ENCODE measurements around the gene MARS1.
A peak's percentile ranks its signal among the peaks of the same experiment; 100 is the strongest.

The MARS1 gene

DNA sequence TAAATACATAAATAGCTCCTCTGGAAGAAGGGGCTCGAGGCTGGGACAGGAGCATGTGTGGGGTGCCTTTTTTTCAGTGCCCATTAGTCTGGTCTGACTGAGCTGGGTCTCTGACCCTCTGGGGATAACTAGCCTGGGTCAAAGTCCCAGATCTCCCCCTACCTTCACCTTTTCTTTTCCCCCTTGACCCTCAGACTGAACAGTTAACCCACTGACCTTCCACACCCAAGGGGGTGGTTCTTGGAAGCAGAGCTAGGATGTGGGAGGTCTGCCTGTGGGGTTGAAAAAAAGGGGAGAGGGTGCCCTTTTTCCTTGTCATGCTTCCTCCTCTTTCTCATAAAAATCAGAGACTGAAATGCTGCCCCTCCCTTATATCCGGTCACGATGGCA, 29.2 kb upstream of the MARS1 start:
- DNase-seq: no peak

DNA sequence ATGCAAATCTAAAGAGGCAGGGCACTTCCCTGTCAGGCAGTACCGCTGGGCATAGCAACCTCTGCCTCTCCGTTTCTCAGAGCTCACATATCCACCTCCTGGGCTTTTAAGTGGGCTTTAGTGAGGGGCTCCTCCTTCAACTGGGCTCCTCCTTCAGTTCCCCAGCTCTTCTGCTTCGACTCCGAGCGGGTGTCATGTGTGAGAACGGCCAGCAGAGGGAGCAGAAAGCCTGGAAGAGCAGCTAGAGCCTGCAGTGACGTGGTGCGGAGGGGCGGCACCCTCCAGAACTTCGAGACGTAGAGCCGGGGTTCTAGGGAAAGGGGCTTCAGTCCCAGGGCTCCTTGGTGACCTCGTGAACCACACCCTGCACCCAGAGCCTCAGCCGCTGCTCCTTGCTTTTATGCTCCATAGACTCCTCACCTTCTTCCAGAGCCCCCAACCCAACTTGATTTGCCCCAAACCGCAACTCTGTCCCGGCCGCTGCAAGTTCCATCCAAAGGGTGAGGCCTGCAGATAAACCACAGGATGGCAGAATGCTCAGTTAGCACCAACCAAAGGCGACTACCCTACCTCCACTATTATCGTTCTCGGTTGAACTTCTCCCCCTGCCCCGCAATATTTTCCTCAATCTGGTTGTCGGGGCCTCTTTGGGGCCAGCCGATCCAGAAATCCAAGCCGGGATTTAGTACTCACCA, 28.7 kb upstream of the MARS1 start:
- DNase-seq: peak; percentile 95 to 96

DNA sequence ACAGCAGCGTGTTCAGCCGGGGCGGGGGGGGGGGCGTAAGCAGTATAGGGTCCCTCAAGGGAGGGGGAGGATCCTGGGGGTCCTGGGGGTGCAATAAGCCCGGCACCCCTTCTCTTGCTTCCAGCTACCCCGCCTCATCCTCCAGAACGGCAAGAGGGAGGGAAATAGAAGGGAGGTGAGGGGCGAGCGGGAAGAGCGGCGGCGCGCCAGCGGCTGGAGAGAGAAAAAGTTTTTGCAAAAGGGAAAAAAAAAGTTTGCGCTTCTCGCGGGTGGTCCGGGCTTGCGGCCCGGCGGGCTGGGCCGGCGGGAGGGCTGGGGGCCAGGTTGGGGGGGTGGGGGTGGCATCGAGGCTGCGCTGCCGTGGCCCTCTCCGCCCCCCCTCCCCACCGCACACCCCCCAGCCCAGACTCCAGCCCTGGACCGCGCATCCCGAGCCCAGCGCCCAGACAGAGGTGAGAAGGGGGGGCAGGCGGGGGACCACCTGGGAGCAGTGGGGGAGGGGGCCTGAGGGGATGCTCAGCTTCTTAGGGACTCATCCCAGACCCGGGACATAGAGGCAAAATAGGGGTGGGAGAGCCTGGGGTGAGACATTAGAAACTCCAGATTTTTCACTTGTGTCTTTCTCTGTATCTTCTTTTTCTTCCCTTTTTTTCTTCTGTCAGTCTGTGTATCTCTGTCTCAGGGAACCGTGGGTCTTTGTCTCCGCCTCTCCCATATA, 28.0 kb upstream of the MARS1 start, which contains the start of gene GLI1:
Gene GLI1, plus strand, starts transcription at position 36 of the 718 bp plus-strand sequence. CDS start 3,907 bp downstream, outside the sequence.
- DNase-seq: no peak

DNA sequence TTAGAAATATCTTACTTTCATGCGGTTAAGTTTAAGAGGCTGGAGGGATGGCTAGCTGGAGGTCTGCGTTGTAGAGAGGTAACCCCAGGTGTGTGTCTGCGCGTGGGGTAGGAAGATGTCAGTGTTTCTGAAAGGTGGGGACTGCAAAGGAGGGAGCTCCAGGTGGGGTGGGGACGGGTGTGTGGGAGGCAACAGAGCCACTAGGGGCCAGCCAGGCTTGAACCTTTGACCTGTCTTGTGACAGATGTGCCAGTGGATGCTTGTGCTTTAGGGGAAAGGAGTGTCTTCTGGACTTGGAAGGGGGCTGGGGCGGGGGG, 27.4 kb upstream of the MARS1 start:
- no peak for DNase-seq

DNA sequence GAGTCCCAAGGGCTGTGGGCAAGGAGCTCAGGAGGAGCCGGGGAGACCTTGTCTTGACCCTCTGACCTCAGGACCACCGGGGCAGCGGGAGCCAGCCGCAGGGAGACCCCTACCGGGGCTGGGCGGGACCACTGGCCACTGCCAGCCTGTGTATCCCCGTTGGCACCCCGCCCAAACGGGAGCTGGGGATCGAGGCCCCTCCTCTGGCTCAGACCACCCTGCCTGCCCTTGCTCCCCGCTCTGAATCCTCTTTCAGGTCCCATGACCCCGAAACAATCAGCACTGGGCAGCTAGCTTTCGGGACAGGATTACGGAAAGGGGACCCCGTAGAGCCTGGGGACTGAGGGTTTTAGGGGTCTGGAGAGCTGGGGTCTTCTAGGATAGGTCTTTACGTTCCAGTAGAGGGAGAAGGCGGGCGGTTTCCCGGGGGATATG, 27.0 kb upstream of the MARS1 start:
- DNase-seq: no peak

DNA sequence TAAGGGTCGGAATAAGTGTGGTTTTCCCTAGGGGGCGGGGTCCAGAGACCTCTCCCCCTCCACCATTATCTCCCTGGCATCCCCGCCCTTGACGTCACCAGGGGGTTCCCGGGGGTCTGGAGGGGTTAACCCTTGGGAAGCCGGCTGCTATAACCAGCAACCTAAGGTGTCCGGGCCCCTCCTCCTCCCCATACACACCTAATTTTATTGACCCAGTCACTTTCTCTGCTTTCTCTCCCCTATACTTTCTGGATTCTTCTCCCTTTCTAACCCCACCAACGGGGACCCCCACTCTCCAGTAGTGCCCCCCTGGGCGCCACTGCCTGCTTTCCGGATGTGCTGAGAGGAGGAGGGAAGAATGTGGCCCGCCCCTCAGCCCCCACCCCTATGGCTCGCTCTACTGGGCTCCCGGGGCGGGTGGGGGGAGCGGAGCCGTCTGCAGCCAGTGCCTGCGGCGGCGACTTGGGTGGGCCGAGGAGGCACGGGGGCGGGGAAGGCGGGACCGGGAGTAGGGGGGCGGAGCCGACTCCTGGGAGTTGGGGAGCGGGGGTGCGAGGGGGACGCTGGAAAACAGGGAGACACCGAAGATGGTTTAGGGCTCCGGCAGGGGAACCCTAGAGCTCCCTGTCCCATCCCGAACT, 26.5 kb upstream of the MARS1 start:
- DNase-seq: peak; percentile 37 to 67

DNA sequence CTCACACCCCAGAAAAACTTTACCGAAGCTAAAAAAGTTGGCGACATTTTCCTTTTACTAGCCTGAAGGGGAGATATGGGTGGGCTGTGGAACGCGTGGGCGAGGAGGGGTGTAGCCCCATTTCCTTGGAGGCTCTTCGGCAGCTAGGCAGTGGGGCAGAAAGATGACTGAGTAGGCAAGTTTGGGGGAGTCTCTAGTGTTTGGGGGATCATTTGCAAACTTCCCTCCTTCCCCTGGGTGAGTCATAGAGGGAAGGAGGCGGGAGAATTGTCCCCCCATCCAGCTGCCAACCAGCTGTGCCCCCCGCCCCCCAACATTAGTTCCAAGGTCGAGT, 26.0 kb upstream of the MARS1 start:
- DNase-seq: no peak

DNA sequence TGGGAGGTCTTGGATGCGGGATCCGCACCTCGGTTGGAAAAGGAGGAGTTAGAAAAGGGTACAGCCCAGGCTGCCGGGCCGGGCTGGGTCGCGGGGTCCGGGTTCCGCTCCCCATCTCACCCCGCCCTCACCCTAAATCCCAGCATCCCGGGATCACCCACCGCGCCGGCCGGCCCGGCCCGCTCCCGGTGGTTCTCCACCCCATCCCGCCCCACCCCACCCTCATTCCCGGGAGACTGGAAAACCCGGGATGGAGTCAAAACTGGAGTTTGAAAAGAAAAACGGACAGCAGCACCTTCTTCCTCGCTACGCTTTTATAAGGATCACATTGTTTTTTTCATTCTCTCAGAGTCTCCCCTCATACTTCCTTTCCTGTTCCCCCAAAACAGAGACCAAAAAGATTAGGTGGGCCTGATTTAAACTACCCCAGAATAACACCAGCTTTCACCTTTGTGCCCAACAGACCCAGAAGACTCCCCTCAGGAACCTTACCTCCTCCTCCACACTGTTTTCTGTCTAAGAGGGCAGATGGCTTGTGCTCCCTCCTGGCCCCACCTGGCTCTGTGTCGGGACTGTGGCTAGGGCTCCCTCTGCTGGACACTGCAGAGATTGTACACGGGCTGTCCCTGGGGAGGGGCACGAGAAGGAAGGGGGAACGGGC, 25.5 kb upstream of the MARS1 start:
- DNase-seq: peak; percentile 90 to 92

DNA sequence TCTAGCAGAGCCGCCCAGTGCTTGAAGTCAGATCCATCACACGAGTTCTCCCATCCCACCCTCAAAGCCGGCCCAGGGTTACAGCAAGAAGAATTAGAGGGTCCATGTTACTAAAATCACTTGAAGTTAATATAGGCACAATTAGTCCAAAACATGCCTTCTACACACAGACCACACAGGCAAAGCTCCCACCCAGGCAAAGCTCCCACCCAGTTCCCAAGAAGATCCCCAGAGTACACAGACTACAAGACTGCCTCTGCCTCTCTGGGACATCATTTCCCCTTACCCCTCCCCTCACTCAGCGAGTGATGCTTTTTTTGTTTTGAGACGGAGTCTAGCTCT, 25.0 kb upstream of the MARS1 start:
- no peak for DNase-seq

DNA sequence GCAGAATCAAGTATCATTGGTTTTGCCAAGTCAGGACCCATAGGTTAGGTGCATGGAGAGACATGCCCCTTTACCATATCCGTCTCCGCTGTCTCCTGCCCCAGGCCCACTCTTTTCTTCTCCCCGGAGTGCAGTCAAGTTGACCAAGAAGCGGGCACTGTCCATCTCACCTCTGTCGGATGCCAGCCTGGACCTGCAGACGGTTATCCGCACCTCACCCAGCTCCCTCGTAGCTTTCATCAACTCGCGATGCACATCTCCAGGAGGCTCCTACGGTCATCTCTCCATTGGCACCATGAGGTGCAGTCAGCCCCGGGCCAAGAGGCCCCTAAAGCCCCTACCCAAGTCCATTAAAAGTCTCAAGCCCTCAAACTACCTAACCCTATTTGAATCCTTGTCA, 23.3 kb upstream of the MARS1 start:
- DNase-seq: no peak

DNA sequence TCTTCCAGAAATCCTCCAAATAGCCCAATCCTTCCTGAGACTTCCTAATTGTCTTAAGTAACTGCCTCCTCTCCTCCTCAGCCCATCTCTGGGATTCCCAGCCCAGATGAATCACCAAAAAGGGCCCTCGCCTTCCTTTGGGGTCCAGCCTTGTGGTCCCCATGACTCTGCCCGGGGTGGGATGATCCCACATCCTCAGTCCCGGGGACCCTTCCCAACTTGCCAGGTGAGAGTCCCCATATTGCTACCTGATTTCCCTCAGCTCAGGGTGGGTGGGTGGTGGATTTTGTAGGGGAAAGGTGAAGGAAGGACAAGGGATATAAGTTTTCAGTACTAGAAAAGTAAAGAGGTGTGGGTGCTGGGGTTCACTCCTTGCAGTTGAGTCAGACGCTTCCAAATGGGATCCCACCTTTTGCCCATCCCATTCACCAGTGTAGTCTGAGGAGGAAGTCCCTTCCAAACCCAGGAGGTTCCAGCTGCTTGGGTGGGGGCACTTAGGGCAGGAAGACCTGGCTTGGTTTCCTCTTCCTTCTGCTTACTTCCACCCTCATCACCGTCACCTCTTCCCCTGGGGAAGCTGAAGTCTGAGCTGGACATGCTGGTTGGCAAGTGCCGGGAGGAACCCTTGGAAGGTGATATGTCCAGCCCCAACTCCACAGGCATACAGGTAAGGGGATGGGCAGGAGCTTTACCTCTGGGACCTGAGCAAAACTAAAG, 22.7 kb upstream of the MARS1 start:
- DNase-seq: no peak

DNA sequence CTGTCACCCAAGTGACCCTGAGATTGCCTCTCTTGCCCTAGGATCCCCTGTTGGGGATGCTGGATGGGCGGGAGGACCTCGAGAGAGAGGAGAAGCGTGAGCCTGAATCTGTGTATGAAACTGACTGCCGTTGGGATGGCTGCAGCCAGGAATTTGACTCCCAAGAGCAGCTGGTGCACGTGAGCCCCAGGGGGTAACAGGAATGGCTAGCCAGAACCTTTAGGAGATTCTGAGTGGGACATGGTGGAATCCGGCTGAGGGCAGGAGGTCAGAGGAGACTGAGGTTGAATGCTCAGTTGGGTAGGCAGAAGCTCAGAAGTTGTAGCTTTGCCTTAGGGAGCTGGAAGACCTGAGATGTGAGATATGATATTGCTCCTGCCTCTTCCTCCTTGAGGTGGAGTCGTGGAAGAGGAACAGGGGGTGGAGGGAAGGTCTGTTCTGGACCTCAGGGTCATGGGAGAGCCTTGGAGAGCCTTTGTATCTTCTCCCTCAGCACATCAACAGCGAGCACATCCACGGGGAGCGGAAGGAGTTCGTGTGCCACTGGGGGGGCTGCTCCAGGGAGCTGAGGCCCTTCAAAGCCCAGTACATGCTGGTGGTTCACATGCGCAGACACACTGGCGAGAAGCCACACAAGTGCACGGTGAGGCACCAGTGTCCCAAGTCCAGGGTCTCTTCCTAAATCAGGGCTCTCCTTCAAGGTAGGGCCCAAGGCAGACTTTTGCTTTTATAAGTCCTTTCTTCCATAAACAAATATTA, 21.9 kb upstream of the MARS1 start:
- DNase-seq: no peak

DNA sequence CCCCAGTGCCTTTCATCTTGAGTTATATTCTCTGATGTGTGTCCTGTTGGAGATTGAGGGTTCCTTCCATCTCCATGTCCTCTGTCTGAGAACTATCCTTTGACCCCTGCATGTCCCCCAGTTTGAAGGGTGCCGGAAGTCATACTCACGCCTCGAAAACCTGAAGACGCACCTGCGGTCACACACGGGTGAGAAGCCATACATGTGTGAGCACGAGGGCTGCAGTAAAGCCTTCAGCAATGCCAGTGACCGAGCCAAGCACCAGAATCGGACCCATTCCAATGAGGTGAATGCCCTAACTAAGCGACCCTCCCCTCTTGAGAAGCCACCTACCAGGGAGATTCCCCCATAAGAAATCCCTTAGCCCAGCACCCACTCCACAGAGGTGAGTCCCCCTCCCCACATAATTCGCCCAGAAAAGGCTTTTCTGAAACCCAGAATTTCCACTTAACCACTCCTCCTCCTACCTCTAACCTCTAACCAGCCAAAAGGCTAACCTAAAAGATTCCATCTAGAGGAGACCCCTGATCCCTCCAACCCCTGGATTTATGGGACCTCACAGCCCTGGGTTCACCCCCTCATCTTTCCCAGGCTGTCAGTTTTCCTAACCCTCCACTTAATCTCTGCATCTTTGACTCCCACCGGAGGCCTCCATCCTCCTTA, 20.5 kb upstream of the MARS1 start:
- no peak for DNase-seq

DNA sequence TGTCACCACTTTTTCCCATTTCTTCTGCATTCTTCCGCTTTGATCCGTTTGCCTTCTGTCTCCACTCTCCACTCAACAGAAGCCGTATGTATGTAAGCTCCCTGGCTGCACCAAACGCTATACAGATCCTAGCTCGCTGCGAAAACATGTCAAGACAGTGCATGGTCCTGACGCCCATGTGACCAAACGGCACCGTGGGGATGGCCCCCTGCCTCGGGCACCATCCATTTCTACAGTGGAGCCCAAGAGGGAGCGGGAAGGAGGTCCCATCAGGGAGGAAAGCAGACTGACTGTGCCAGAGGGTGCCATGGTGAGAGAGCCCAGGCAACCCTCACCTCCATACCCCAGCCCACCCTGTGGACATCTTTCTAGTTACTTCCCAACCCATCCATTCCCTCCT, 20.0 kb upstream of the MARS1 start:
- DNase-seq: no peak

DNA sequence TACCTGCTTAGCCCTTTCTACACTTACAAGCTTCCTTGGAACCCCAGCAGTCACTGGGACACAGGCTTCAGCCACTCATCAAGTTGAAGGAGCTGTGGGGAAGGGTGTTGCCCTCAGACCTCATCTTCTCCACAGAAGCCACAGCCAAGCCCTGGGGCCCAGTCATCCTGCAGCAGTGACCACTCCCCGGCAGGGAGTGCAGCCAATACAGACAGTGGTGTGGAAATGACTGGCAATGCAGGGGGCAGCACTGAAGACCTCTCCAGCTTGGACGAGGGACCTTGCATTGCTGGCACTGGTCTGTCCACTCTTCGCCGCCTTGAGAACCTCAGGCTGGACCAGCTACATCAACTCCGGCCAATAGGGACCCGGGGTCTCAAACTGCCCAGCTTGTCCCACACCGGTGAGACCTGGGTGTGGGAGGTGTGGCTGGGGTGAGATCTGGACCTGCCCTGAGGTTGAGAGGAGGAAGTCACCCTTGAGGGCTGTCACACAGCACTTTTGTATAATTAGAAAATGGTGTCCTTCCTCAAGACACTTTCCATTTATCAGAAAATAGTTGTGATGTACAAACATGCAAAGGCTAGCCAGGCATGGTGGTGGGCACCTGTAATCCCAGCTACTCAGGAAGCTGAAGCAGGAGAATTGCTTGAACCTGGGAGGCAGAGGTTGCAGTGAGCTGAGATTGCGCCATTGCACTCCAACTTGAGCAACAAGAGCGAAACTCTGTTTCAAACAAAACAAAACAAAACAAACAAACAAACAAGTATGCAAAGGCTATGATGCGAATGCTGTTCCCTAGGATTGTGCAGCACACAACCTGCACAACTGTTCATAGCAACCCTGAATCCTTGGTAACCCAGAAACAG, 18.3 kb upstream of the MARS1 start:
- DNase-seq: no peak

DNA sequence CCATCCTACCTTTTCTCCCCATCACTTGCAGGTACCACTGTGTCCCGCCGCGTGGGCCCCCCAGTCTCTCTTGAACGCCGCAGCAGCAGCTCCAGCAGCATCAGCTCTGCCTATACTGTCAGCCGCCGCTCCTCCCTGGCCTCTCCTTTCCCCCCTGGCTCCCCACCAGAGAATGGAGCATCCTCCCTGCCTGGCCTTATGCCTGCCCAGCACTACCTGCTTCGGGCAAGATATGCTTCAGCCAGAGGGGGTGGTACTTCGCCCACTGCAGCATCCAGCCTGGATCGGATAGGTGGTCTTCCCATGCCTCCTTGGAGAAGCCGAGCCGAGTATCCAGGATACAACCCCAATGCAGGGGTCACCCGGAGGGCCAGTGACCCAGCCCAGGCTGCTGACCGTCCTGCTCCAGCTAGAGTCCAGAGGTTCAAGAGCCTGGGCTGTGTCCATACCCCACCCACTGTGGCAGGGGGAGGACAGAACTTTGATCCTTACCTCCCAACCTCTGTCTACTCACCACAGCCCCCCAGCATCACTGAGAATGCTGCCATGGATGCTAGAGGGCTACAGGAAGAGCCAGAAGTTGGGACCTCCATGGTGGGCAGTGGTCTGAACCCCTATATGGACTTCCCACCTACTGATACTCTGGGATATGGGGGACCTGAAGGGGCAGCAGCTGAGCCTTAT, 17.4 kb upstream of the MARS1 start:
- no peak for DNase-seq

DNA sequence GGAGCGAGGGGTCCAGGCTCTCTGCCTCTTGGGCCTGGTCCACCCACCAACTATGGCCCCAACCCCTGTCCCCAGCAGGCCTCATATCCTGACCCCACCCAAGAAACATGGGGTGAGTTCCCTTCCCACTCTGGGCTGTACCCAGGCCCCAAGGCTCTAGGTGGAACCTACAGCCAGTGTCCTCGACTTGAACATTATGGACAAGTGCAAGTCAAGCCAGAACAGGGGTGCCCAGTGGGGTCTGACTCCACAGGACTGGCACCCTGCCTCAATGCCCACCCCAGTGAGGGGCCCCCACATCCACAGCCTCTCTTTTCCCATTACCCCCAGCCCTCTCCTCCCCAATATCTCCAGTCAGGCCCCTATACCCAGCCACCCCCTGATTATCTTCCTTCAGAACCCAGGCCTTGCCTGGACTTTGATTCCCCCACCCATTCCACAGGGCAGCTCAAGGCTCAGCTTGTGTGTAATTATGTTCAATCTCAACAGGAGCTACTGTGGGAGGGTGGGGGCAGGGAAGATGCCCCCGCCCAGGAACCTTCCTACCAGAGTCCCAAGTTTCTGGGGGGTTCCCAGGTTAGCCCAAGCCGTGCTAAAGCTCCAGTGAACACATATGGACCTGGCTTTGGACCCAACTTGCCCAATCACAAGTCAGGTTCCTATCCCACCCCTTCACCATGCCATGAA, 16.8 kb upstream of the MARS1 start:
- DNase-seq: no peak

DNA sequence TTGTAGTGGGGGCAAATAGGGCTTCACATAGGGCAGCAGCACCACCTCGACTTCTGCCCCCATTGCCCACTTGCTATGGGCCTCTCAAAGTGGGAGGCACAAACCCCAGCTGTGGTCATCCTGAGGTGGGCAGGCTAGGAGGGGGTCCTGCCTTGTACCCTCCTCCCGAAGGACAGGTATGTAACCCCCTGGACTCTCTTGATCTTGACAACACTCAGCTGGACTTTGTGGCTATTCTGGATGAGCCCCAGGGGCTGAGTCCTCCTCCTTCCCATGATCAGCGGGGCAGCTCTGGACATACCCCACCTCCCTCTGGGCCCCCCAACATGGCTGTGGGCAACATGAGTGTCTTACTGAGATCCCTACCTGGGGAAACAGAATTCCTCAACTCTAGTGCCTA, 16.2 kb upstream of the MARS1 start:
- DNase-seq: no peak

DNA sequence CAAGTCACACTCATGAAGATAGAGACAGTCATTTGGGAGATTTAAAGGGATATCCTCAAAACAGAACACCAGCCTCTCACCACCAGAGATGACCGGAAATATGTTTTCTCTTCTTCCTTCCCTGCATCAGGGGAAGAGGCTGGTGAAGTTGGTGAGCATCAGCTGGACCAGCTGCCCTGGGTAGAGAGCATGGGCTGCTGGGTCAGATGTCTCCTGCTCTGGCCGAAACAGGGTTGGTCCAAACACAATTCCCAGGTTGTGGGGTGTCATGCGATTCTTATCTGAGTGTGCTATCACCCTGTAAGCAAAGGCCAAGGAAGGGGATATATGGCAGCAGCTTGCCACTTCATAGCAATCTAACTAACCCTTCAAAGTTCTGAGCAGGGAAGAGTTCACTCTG, 15.5 kb upstream of the MARS1 start:
- DNase-seq: no peak

DNA sequence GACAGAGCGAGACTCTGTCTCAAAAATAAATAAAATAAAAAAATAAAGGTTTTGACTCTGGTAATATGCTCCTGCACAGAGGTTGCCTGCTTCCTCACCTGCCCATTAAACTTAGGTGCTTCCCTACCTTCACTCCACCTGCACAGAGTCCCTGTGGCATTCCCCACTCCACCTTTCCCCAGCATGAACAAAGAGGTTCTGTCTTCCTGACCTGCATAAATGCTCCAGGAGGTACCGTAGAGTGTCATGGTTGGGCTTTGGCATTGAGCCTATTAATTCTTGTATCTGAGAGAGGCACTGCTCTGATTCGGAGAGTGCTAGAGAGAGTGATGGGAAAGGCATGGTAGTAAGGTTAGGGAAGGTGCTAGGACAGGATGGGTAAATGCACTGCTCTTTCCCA, 14.5 kb upstream of the MARS1 start:
- DNase-seq: no peak
